AG04449 (cell line): ENCODE data around the gene KRT78.

Experiments used
- CTCF ChIA-PET: fragments of 350-600 bp; formaldehyde crosslinking; extraction: SDS; loops from one replicate; lab custom pipeline; 2021; ENCODE audit warnings: antibody characterized with exemption; lab: Yijun Ruan, JAX
- POLR2A ChIA-PET: fragments of 400-600, 350-600 bp; formaldehyde crosslinking; extraction: SDS; loops from one replicate; lab custom pipeline; 2020; ENCODE audit warnings: antibody characterized with exemption, inconsistent platforms; lab: Yijun Ruan, JAX
- DNase-seq: peaks from one replicate; pipeline ENCODE4 v3.0.0-alpha.2; 2010; ENCODE audit warnings: low read depth, low spot score
- H3K4me3 ChIP-seq: 2 replicates; pipeline ENCODE4 v1.5.1; 2011; ENCODE audit warnings: low read depth, mild to moderate bottlenecking, control low read depth, low read length
- CTCF ChIP-seq: IDR thresholded peaks from one replicate; pipeline ENCODE4 v1.5.1; 2011; ENCODE audit warnings: mild to moderate bottlenecking, moderate library complexity, low read length, control low read depth, inconsistent platforms; ENCODE audit not compliant: insufficient read depth; ENCODE audit errors: missing control alignments

Gene KRT78

GRCh38 chr12:52851787-52852186 is 3.0 kb upstream of the KRT78 start:
- CTCF ChIA-PET, result interaction anchor here (0.6 to 1.0 kb wide), 4 partner anchors 12 to 480 kb away, joined by 3 to 4 read pairs (median 3); no protein-coding TSS in a partner anchor
- TF ChIP-seq CTCF, result no peak
- POLR2A ChIA-PET, result no interaction called here
- no peak for DNase-seq
- no peak overlapping the region for H3K4me3 ChIP-seq

- ChIA-PET CTCF (interaction anchor here (1.0 kb wide), 1 partner anchor 11 kb away, joined by 4 read pairs; no protein-coding TSS in a partner anchor), POLR2A (no interaction called here)
- no peak overlapping the region for H3K4me3 ChIP-seq
- no peak for DNase-seq
- TF ChIP-seq CTCF, result no peak
Observed at GRCh38 chr12:52850681-52851080, 1.9 kb upstream of the KRT78 start.

- ChIA-PET CTCF (no interaction called here), POLR2A (no interaction called here)
Observed at GRCh38 chr12:52849511-52849910, 717 bp upstream of the KRT78 start.

GRCh38 chr12:52847335-52848102 is 1.3 kb downstream of the KRT78 start:
- CTCF ChIA-PET, result interaction anchor here (0.6 to 1.4 kb wide), 3 partner anchors 23 to 475 kb away, joined by 3 read pairs; no protein-coding TSS in a partner anchor
- no peak for TF ChIP-seq CTCF
- no peak overlapping the region for H3K4me3 ChIP-seq
- no peak for DNase-seq
- POLR2A ChIA-PET, result no interaction called here

More at GRCh38 chr12:52849511-52849910, 717 bp upstream of the KRT78 start:
- no peak for DNase-seq
- no peak for TF ChIP-seq CTCF
- H3K4me3 ChIP-seq, result no peak overlapping the region

GRCh38 chr12:52846356-52846970 is 2.3 kb downstream of the KRT78 start:
- ChIA-PET POLR2A (no interaction called here), CTCF (interaction anchor here (0.6 to 1.4 kb wide), 3 partner anchors 24 to 265 kb away, joined by 3 read pairs; no protein-coding TSS in a partner anchor)
- no peak overlapping the region for H3K4me3 ChIP-seq
- DNase-seq, result no peak
- TF ChIP-seq CTCF, result no peak

GRCh38 chr12:52845946-52846345 is 2.8 kb downstream of the KRT78 start:
- CTCF ChIA-PET, result interaction anchor here (0.8 to 1.4 kb wide), 2 partner anchors 25 to 32 kb away, joined by 3 read pairs; no protein-coding TSS in a partner anchor
- TF ChIP-seq CTCF, result no peak
- DNase-seq, result no peak
- POLR2A ChIA-PET, result no interaction called here
- H3K4me3 ChIP-seq, result no peak overlapping the region
